KG1 (cell line): Measurements from ENCODE around the gene RBM19.

Experiments used
- DNase-seq: peaks from one replicate; lab custom pipeline; 2025; lab: John Stamatoyannopoulos, UW

RBM19 gene

DNA sequence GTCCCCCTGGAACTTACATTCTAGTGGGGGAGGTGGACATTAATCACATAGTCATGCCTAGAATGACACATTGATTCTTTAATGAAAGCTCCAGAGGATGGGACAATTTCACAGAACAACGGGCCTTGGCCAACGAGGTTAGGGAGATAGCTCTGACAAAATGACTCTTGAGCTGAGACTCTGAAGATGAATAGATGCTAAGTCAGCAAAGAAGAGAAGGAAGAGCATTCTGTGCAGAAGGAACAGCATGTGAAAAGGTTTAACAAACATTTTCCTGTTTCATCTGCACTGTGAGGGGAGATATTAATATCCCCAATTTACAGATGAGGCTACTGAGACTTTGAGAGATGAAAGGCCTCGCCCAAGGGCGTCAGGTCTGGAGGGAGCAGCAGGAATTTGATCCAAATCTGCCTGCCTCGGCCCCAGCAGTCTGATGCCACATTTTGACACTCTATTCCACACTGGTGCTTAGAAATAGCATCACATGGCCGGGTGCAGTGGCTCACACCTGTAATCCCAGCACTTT lies 193.6 kb downstream of the RBM19 start:
- DNase-seq: no peak

DNA sequence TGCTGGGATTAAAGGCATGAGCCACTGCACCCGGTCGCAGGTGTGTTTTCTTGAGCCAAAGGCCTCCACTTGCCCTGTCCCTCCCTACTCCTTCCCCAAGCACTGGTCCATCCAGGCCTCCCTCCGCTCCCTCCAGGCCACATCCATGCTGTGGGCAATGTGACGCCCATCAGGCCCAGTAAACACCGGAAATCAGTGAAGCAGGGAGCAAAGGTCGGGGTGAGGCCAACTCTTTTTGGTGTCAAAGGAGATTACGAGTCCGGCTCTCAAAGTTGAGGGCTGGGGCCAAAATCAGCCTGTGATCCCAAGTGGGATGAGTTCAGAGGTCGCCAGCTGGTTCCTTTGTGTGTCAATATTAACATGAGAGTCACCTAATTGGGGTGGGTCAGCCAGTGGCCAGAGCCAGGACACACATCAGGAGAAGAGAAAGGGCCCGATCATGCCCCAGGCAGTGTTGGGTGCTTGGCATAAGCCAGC lies 195.7 kb downstream of the RBM19 start:
- DNase-seq: no peak

DNA sequence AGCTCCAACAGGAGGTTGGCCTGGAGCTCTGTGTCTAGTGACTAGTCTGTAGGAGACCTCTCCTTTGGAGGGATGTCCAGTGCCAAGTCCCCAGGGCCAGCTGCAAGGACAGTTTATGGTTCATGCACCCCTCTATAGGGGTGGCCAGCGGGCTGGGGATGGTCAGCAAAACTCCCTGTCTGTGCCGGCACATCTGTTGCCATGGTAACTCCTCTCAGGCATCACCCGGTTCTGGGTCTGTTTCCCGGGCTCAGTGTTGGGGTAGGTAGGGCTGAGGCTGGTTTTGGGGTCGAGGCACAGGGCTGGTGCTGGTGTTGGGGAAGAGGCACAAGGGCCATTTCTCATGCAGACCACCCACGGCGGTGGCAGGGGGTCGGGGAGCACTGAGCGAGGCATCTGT lies 196.8 kb downstream of the RBM19 start:
- DNase-seq: no peak

DNA sequence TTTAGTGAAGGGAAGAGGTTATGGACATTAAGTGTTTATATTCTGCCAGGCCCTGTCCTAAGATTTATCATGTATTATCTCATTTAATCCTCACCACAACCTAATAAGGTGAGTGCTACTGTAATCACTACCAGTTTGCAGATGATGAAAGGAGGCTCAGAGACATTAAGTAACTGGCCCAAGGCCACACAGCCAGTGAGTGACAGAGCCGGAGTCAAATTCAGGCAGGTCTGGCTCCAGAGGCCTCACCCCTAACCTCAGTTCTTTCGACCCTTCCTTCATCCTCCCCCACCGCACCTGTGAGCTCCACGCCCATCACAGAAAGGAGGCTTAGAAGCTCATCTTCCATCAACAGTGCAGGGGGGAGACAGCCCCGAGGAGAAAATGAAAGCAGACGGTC lies 197.3 kb downstream of the RBM19 start:
- no peak for DNase-seq

DNA sequence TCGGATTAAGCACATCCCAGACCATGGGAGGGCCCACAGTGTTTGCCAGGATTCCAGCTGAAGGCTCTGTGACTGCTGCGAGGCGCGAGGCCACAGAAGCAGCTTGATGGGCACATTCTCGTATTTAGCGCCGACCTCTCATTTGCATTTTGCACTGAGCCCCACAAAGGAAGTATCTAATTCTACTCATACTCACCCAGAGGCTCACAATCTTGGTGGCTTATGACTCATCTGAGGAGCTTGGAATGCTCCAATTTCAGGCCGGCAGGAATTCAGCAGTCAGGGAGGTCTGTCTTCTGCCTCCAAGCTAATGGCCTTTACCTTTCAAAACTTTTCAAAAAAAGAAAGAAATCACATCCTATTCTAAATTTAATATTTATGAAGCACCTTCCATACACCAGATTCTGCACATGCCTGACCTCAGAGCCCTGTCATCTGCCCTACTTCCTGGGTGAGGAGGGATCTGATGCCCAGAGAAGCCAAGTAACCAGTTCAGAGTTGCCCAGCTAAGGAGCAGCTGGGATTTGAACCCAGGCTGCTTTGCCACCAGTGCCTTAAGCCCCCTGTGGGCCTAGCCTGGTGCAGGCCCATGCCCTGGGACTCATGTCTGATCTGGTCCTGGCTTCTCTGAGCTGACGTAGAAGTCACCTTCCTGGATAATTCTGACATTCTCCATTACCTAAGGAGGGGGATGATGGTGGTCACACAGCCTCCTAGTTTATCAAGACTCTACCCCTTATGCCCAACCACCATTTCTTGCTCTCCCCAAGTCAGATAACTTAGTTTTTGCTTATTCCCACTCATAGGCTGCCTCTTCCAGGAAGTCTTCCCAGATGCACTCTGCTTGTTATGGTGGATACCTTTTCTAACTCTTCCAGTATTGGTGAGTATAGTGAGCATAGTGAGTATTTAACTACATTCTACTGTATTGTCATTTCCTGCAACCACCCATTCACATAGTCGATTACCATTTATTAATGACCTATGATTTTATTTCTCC lies 198.9 kb downstream of the RBM19 start:
- no peak for DNase-seq
